Activated T-cell treated with anti-CD3 and anti-CD28 coated beads for 24 hours (primary cell): ENCODE measurements around the gene CHRNA3.
A peak's percentile ranks its signal among the peaks of the same experiment; 100 is the strongest.

Experiments used
- DNase-seq: peaks from one replicate; pipeline ENCODE4 v3.0.0-alpha.2; 2020; ENCODE audit warnings: low read depth

CHRNA3 gene

DNA sequence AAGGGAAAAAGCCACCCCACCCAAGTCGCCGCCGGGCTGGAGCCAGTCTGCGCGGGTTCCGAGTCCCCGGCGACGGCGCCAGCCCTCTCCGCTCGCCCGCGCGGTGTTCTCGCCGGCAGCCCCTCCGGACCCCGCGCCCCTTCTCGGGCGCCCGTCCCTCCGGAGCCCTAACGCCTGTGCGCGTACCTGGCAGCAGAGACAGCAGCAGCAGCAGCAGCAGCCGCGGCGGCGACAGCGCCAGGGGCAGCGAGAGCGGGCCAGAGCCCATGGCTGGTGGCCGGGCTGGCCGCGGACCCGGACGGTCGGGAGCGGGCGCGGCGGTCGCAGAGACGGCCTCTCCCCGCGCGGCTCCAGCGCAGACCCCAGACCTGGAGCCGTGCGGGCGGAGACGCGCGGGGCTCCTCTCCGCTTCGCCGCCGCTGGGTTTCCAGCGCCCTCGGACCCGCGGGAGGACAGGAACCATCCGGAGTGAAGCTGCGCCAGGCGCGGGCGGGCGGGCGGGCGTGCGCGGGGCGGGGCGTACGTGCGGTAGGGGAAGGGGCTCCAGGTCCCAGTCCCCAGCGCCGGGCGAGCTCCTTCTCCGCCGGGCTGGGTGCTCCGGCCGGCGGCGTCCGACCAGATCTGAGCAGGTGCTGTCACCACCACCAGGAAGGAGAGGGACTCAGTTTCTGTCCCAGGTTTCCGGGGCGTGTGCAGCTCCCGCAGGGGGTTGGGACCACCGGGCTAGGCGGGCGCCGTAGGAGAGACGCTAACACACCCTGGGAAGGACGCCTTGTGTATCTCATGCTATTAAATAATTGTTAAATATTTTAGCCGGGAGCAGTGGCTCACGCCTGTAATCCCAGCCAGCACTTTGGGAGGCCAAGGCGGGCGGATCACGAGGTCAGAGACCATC lies at the start of gene CHRNA3:
Gene CHRNA3, minus strand, starts transcription at position 470 of the 895 bp plus-strand sequence. Its CDS starts 202 bp downstream, at position 268.
- DNase-seq, result no peak

DNA sequence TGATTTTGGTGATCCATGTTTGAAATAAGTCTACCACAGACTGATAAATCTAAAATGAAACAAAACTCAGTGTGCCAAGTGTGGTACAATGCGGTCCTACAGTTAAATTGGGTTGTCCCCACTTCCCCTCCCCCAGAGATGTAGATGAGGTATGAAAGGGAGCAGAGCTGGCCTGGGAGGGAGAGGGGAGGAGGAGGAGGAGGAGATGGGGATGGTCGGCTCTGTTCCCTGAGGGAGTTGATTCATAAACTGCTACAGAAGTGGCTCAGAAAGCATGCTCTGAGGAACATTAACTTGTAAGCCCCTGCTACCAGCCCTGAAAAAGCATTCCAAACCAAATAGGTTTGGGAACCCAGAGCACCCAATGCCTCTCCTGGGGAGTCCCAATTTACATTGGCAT lies 48.2 kb upstream of the CHRNA3 start:
- no peak for DNase-seq

DNA sequence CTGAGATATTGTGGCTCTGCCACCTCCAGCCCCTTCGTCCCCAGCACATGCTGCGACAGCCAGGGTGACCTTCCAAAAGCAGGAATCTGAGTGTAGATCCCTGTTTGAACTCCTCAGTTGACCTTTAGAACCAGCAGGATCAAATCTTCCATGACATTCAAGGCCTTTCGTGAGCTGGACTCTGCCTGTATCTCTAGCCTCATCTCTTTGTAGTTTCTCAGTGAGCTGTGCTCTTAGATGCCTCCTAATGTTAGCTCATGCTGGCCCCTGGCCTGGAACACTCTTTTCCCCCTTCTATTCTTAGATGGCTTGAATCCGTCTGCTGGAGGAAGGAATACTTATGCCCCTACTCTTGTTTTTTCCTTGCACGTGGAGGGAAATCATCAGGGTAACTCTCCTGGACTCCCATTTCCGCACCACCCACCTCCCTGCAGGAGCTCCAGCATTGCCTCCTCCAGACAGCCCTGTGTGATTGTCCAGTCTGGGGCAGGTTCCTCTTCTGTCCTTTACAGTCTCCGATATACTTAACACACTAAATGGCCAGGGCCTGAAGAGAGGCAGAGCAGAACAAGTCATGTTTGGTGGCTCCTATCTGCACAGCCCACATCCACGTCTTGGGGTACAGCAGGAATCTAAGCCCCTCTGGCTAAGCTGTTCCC lies 46.9 kb upstream of the CHRNA3 start:
- no peak for DNase-seq

DNA sequence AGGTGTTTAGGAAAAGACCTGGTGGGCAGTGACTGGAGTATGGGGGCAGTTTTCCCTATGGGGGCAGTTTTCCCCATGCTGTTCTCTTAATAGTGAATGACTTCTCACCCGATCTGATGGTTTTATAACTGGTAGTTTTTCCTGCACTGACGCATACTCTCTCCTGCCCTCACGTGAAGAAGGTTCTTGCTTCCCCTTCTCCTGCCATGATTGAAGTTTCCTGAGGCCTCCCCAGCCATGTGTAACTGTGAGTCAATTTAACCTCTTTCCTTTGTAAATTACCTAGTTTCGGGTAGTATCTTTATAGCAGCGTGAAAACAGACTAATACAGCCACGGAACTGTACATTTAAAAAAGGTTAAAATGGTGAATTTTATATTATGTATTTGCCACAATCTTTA lies 45.2 kb upstream of the CHRNA3 start:
- no peak for DNase-seq

DNA sequence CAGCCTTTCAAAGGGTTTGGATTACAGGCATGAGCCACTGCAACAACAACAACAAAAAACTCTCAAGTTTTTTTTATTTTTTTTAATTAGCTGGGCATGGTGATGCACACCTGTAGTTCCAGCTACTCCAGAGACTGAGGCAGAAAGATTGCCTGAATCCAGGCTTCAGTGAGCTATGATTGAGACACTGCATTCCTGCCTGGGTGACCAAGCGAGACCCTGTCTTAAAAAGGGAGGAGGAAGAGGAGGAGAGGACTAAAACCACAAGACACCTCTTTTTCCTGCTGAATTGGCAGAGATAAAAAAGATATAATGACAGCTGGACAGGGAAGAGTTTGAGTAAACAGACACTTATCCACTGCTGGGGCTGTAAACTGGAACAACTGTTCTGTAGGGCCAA lies 42.9 kb upstream of the CHRNA3 start:
- no peak for DNase-seq

DNA sequence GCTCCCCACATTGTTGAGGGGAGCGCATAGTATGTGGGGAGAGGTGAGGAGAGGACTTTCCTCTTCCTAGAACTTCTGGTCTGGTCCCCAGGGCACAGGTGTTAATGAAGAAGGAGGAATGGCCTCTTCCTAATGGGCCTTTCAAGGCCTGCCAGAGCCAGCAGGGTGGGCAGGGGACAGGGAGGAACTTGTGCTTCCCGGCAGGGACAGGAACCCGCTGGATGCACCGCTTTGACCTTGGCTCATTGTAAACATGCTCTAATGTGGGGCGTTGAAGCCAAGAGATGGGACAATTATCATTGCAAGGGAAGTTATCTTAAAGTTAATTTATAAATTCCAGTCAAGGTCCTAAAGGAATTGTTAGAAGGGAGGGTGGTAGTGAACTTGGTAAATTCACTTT lies 41.2 kb upstream of the CHRNA3 start:
- no peak for DNase-seq

DNA sequence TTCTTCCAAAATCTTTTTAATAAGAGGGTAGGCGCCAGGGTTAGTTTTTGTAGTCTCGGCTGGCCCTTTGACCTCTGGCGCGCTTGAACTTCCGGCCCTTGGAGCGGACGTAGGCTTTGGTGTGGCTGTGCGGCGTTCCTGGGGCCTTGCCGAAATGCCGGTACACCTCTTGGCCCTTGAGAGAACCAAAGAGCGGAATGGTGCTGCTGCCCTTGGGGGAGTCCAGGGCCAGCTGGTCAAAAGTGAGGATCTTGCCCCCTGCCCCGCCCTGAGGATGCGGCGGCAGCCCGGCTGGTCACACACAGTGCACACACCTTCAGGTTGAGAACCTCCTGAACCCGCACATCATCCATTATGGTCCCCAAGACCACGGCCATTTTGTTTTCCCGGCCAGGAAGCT lies 40.2 kb upstream of the CHRNA3 start:
- no peak for DNase-seq

DNA sequence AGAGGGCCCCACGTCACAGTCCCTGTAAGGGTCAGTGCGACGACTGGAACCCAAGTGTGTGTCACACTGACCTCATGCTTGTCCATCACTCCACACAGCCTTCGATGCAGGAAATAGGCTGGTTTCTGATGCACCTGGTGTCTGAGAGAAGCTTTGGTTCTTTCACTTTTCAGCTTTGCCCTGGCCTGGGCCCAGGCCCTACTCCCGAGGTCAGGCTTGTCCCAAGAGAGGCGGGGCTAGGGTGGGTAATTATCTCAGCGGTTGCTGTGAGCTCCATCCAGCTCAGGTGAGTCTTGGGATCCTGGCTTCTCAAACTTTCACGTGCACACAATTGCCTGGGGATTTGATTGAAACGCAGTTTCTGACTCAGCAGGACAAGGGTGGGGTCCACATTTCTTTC lies 39.8 kb upstream of the CHRNA3 start:
- no peak for DNase-seq

DNA sequence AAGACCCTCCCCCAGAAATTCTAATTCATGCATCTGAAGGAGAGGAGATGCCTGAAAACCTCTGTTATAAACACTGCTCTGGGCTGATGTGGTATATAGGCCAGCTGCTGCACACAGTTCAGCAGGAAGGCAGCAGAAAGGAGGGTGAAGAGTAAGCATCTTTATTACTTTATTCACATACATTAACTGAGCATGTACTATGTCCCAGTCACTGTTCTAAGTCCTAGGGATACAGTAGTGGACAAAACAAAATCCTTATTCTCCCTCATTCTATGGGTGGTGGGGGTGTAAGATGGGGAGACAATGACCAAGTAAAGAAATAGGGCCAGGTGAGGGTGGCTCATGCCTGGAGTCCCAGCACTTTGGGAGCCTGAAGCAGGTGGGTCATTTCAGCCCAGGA lies 38.0 kb upstream of the CHRNA3 start:
- no peak for DNase-seq

DNA sequence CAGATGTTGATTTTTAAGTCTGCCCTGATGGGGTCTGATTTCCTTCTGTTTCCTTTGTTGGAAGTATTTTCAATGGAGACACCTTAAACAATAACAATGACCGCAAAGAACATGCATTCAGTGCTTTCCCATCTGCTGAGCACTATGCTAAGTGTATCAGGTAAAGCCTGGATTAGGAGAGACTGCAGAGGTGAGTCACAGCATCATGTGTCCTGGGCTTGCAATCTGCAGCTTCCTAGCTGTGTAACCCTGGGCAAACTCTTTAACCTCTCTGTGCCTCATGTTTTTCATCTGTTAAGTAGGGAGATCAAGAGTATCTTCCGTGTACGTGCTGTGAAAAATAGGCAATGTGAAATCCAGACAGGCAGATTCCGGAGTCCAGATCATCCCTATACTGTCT lies 33.5 kb upstream of the CHRNA3 start:
- no peak for DNase-seq

DNA sequence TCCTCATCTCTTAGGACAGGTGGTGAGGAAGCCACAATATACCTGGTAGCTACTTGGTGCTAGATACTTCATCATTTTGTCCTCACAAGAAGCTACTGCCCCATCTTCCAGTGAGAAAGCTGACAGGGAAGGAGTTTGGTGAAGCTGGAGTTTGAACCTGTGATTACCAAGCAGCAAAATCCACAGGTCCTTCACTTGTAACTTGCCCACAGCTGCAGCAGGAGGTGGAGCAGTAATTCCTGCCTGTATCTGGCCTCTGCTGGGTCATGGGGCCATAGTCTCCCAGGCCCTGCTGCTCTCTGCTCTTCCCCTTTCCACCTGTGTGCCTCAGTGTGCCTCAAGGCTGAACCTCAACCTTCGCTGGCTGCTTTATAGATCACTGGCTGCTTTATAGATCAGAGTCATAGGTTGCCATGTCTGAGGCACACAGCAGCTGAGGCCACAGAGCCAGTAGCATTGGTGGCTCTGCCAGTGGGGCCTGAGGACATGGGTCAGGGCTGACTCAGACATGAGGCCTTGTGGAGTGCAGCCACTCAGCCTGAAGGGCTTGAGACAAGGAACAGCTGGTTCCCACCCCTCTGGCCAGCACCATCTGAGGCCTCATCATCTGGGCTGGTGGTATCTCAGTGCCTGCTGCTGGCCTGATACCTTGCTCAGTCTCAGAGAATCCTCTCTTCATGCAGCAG lies 31.3 kb upstream of the CHRNA3 start:
- no peak for DNase-seq

DNA sequence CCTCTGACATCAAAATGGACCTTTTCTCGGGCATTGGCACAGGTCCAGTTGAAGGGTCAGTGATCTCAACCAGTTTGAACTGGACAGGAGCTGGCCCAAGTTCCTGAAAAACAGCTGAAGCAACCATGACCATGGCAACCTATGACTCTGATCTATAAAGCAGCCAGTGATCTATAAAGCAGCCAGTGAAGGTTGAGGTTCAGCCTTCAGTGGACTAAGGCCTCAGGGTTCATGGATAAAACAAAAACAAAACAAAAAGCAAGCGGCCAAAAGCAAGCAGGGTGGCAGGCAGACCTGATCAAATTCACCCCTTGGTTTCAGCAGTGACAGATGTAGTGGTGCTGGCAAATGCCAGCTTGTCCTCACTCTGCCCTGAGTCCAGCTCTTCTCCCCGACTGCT lies 30.2 kb upstream of the CHRNA3 start:
- DNase-seq, result no peak

DNA sequence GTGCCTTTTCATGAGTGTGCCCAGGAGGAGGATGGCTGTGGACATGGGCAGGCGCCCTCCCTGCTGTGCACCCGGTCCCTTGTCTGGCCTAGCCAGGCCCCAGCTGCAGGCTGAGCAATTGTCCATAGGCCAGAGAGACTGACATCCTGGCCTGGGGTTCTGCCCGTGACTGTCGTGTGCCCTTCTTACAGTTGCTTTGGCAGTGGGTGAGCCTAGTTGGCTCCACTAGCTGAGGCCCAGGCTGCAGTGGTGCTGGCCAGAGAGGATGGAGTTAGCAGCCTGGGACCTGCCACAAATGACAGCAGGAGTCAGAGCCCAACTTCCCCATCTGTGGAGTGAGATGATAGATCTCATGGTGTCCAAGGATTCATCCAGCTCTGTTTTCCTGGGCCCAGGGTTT lies 29.2 kb upstream of the CHRNA3 start:
- no peak for DNase-seq

DNA sequence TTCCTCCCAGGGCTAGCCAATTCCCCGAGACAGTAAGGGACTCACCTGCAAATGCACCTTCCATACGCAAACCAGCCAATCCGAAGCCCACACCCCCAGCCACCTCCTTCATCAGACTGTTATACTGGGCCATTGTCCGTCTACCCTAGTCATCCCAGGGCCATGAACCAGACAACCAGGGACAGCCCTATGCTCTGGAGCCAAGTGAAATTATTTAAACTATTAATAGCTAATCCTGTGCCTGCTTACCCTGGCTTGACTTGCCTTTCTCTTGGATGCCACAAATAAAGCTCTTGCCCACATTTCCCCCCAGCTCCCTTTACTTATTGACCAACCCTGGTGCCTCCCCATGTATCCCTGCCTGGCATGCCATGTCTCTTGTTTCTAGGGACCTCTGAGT lies 24.2 kb upstream of the CHRNA3 start:
- DNase-seq, result no peak

DNA sequence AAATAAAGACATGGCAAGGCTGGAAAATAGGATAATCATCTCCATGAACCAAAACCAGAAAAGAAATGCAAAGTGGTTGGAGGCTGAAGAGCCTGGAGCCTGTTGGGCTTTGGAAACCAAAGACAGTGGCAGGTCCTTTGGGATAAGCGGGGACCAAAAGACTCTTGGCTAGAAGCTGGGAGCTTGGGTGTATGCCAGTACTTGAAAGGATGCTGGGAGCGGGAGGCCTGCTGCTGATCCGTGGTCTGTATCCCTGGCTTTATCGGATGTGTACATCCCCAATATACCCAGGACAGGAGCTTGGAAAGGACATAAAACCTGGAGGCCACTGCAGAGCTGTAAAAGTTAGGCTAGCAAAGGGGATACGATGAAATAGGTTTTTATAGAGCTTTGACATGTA lies 21.5 kb upstream of the CHRNA3 start:
- no peak for DNase-seq

DNA sequence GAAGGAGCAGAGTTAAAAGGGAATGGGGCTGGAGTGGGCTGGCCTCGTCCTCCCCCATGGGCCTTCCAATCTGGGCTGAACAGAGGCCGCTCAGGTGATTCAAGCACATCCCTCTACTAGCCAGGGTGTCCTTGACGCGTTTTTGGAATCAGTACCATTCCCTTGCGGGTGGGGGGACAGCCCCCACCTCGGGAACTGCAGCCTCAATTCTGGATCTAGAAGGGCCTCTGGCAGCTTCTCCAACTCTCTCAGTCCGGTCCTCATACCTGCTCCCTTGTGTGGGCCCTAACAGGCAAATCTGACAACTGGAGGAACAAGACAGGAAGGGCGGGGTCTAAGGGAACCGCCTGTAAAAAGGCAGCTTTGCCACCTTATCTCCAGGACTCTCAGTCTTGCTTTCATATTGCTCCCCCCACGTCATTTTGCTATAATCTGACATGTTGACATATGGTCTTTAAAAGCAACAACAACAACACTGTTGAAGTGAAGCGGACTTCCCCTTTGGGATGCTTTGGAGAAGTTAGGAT lies 21.0 kb upstream of the CHRNA3 start:
- DNase-seq, result no peak

DNA sequence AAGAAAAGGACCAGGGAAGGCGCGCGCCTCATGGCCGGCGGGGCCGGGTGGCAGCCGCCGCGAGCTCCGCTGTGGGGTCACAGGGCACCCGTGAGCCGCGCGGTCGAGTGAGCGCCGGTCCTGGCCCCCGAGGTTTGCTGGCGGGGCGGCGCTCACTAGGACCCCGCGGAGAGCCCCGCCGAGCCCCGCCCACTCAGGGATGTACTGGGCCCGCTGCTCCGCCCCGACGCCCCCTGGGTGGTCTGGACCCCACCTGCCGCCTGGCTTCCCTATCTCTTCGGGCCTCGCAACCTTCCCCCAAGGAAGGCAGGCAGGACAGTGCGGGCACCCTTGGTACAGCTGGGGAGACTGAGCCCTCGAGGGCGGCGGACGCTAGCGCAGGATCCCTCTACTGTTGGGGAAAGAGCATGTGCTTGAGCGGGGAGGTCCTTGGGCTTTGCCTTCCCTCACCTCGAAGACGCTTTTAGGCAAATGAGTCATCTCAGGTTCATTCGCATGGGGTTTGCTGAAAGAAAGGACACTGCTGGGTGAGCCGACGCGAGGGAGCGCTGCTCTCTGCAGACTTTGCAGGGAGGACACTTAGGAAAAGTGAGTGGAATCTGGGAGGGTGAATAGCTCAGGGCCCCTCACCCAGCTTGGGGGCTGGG lies 20.4 kb upstream of the CHRNA3 start, which contains the start of gene CHRNB4:
Gene CHRNB4, minus strand, starts transcription at position 109 of the 647 bp plus-strand sequence. Its CDS starts 77 bp downstream, at position 32.
- DNase-seq, result no peak

DNA sequence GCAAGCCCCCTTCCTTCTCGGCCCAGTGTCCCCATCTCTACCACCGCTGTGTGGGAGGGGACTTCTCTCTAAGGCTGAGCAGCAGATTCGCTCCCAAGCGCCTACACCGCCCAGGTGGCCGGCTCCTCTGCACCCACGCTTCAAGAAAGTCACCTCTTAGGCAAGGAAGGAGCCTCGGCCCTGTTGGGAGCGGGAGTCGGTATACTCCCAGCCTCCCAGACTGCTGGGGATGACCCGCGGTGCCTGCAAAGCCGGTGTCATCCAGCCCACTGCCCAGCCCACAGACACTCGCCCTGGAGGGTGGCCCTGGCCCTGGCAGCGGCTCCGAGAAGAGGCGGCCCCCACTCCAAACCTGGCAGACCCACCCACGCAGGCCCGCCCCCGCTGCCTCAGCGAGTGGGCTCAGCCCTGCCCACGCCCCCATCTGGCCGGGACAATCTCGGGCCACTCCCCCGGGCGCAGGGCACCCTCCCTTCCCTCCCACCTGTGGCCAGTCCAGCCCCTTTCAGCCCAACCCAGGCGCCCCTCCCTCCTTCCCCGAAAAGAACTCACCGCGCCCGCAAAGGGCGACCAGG lies 19.8 kb upstream of the CHRNA3 start:
- DNase-seq, result no peak

DNA sequence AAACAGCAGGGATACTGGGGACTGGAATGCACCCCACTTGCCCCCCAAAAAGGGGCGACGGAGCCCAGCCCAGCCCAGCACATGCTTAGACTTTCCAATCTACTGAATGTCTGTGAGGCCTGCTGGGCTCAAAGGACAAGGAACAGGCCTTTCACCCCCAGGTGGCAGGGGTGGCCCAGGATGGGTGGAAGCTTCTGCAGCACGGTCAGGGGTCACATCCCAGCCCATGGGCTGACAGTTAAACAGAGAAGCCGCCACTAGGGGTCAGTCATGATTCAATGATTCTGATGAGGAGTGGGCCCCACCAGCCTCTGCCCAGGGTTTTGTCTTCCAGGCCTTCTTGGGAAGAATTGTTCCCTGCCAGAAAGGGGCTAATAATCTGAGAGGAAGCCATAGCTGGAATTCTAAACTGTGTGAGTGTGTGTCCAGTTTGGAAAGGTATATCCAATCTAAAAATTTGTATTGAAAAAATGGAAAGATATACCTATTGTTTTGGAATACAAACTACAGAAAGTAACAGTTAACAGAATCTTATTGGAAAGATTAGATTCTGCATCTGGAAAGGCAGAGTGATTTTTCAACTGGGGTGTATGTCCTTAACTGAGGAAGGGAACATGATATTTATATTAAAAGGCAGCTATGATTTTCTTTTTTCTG lies 18.0 kb upstream of the CHRNA3 start:
- peak; percentile 16 for DNase-seq

DNA sequence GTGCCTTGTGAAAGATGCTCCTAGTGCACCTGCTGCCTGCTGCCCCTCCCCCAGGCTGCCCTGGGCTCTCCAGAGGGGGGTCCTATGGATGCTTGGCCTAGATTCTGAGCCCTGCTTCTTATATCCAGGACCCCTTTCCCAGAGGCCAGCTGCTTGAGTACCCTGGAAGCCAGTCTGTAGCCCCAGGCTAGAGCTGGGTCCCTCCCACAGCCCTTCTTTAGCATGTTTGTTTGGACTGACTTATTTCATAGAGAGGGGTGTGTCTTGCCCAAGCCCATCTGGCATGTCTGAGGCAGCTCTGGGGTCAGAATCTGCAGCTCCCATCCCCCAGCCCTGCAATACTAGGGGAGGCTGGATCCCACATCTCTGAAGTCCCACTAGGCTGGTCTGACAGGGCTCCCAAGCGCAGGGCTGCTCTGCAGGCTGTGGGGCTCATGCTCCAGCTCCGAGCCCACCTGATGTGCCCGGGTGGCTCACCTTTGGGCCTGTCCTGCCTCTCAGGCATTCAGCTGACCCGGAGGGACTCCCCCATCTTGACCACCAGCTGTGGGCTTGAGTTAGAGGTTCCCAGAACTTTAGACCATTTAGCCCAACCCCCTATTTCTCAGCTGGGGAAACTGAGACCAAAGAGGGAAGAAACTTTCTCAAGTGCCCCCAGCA lies 17.1 kb upstream of the CHRNA3 start:
- DNase-seq, result no peak
